DMS79 (cell line): Measurements from ENCODE around the gene CPT1A.

Source experiments
- DNase-seq: peaks from one replicate; lab custom pipeline; 2025; lab: John Stamatoyannopoulos, UW

Gene CPT1A

DNA sequence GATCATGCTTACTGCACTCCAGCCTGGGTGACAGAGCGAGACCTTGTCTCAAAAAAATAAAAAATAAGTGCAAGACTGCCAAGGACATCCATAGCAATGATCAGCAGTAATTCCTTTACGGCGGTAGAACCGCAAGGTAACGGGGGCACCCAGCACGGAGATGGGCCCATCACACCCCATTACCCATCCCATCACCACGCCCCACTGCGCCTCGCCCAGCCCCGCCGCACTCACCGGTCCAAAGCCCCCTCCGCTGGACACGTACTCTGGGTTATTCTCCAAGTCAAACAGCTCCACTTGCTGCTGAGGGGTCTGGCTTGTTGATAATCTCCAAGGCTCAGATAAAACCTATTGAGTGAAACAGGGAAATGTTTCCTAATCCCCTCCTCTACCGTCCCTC lies 81.7 kb downstream of the CPT1A start:
- no peak for DNase-seq

DNA sequence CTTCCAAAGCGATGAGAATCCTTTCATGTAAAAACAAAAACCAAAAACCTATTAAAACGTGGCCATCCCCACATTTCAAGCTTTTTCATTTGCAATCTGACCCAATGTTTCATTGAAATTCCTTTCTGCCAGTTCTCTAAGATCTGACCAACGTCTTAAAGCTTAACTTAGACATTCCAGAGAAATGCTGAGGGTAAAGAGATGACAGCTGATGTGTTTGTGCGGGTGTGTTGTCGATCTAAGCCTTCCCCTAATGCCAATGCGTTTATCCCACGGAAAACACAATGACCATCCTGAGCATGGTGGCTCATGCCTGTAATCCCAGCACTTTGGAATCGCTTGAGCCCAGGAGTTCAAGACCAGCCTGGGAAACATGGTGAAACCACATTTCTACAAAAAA lies 84.0 kb downstream of the CPT1A start:
- no peak for DNase-seq

DNA sequence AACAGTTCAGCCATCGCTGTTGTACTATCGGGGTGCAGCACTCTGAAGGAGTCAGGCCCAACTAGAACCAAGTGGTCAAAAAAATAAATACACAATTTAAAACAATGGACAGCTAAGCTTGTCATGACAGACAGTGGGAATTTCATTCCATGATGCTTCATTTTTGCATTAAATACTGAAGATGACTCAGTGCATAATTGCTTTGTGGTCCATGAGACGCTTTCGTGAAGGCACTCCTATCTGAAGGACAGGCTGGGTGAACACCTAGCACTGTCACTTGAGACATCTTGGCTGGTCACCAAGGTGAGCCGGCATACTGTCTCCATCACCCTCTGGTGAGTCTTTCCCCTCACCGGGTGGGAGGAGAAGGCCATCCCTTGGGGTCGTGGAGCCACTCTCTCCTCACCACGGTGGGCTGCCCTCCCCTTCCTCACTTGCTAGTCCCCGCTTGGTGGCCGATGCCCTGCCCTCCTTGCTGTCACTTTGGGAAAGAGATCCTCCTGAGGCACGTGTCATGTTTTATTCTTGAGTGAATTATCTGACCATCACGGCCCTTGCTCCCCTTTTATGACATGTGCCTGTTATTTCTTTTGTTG lies 85.4 kb downstream of the CPT1A start:
- DNase-seq, result no peak

DNA sequence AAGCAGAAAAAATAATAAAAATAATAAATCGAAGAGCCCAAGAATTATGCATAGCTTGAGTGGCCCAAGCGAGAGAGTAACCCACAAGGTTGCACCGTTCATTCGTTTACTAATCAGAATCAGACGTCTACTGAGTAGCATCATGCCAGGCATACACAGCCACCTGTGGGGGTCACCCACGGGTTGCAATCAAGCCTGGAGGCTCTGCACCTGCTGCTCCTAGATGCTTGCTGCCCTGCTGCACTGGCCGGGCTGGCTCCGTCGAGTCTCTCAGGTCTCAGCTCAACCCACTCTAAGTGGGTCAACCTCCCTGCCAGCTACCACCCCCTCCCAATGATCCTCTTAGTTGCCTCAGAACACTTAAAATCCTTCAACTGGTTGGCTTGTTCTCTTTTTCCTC lies 88.4 kb downstream of the CPT1A start:
- DNase-seq, result peak; percentile 21

DNA sequence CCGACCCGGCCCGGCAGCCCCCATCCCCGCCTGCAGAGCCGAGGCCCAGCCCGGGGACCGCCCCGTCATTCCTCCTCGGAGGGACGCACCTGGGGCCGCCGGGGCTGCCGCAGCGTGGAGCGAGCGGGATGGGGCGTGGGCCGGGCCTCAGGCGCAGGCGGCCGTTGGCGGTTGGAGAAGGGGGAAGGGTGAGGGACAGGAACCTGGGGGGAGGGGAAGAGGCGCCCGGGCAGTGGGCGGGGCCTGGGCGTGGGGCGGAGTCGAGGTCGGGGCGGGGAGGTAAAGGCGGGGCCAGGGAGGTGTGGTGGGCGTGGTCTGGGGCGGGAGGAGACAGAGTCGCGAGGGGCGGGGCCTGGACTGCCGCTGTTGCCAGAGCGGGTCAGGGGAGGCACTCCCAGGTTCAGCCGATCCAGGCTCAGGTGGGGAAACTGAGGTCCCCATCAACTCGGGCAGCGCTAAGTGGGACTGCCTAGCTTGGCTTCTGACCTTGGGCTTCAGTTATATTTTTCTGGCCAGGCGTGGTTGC lies 90.3 kb downstream of the CPT1A start, which contains the start of gene TESMIN:
Gene TESMIN, minus strand, starts transcription at position 190 of the 526 bp plus-strand sequence. CDS start 860 bp downstream, outside the sequence.
- DNase-seq, result no peak

DNA sequence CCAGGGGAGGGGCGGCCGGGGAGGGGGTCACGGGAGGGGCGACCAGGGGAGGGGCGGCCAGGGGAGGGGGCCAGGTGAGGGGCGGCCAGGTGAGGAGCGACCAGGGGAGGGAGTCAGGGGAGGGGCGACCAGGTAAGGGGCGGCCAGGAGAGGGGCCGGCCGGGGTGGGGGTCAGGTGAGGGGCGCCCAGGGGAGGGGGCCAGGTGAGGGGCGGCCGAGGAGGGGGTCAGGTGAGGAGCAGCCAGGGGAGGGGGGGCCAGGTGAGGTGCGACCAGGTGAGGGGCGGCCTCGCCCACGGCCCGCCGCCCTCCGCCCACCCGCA lies 90.8 kb downstream of the CPT1A start:
- no peak for DNase-seq

DNA sequence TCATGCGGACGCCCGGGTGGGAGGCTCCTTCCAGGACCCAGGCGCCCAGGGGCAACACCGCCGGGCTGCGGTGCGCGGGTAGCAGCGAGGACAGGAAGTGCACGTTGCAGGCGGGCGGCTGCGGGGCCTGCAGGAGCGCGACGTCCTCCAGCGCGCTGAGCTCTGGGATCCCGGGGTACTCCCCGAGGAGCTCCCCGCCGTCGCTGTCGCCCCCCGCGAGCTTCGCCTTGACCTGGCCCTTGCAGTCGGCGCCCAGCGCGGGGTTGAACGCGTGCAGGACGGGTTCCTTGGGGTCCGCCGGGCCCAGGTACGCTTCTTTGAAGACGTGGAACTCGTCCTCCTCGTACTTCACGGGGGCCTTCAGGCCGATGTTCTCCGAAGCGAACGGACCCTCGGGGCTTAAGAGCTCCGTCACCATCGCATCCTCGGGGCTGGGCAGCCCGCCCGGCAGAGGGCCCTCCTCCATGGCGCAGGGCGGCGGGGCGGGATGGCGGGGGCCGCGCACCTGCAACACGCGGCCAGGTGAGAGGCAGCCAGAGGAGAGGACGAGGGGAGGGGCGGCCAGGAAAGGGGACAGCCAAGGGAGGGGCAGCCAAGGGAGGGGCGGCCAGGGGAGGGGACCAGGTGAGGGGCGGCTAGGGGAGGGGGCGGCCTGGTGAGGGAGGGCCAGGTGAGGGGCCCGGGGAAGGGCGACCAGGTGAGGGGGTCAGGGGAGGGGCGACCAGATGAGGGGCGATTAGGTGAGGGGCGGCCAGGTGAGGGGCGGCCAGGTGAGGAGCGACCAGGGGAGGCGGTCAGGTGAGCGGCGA lies 91.3 kb downstream of the CPT1A start:
- DNase-seq, result no peak

DNA sequence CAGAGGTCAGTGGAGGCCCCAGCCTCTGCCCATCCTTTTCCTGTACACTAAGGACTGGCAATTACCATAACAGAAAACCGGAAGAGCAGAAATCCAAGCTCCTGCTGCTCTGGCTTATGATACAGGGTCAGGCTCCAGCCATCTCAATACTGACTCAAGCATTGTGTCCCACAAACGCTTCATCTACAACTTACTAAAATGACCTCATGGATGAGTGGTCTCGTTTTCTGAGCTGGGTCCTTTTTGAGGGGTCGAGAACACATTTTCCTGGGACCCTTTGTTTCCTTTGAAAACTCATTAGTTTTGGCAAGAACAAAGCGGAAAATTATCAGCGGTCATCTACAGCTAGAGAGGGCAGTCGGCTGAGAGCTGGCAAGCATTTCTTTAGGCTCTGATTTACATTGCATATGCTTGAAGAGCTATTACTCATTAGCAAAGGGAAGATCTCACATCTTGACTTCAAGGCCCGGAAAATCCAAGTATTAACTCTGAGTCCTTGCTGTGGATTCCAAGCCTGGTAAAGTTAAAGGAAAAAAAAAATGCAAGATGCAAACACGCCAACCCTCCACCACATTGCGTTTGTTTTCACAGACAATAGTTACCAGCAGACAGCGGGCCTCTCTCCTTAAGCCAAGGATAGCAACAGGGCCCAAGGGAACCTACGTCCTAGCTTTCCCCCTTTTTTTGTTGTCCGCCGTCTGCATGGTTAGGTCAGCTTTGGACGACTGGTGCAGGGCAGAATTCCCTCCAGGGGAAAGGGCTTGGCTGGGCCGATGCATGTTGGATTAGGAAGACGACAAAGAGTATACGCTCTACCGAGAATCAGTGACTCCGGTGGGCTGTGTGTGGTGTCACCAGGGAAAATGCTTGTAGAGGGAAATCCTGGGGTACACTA lies 92.2 kb downstream of the CPT1A start:
- DNase-seq, result no peak

DNA sequence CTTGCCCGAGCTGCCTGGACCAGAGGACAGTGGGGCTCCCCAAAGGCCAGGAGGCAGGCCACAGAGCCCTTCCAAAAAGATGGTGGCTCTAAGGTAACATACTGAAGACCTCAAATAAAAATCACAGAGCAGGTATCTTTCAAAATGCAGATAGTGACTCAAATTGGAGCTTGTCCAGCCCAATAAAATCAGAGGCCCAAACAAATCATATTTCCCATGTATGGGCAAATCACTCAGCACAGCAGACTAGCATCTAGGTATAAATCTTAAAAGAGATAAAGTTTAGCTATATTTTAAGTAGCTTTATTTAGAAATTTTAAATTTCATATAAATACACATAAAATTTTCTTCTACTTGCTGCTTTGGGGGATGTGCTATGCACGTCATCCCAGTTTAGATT lies 93.7 kb downstream of the CPT1A start:
- no peak for DNase-seq

DNA sequence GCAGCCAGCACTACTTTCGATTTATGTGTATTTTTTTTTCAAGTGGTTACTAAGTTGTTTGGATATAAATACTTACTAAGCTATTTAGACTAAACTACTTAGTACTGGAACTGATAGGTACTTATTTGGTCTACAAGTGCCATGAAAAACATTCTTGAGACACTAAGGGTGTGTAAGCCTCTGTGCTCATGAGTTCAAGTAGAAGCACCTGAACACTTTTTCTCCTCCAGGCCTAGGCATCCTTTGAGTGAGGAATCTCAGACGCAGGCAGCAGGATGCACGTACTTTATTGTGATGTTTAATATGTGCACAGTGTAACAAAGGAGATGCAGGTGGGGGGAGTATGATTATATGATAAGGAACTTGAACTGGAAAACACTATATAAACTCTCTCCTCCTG lies 98.2 kb downstream of the CPT1A start:
- peak; percentile 93 for DNase-seq

DNA sequence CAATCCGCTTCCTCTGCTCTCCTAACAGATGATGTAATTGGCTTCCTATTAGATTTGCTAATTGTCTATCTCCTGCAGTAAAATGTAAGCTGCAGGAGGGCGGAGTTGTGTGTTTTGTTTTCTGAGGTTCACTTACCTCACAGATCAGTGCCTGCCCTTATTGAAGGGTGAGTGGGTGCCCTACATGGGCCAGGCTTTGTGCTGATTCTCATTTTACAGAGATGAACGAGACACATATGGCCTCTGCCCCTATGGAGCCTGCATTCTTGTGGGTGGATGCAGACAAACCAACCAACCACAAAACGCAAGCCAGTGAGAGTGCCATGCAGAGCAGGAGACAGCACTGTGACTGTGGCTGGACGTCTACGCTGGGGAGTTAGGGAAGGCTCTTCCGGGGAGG lies 100.3 kb downstream of the CPT1A start:
- DNase-seq, result no peak

DNA sequence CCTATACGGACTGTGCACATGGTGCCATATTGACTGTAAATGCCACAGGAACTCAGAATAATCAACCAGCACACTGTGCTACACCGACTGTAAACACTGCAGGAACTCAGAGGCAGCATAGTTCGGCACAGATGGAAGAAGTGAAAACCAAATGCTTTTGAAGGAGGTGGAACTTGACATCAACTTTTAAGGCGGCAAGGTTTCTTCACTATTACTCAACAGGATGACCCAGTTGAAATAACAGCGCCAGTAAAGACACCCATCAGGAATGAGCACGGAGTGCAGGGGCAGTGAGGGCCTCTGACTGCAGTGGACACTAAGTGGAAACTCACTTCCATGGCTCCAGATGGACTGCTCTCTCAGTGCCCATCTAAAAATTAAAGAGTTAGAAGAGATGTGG lies 106.1 kb downstream of the CPT1A start:
- no peak for DNase-seq

DNA sequence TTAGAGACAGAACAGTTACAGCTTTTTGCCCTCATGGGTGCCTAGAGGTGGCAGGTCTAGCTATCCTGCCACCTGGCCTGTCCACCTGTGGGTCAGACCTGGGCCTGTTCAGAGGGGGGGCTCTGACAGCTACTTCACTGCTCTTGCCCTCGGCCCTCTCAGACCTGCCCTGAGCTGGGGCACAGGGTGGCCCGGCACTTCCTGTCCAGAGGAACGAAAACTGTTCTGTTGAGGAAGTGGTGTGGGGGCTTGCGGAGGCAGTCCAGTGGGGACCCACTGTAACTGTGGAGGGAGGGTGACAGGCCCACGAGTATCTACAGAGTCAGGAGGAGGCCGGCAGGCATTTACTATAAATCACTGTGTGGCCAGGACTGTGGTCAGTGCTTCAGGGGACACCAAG lies 106.6 kb downstream of the CPT1A start:
- no peak for DNase-seq

DNA sequence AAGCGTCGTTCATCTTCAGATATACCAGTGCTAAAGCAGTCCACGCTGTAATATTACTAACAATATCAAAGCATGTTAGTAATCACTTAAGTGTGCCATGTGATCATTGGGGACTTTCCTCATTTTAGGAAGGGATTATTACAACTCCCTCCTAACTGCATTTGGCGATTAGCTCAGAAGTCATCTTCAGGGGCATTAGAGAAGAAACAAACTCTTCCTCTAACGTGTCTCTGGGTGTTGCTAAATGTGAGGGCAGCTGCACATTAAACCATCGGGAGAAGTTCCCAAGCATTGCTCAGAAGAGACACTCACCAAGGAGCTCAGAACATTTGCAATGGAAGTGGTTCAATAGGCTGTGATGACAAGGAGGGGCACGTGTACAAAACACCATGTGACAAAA lies 107.6 kb downstream of the CPT1A start:
- DNase-seq, result no peak

DNA sequence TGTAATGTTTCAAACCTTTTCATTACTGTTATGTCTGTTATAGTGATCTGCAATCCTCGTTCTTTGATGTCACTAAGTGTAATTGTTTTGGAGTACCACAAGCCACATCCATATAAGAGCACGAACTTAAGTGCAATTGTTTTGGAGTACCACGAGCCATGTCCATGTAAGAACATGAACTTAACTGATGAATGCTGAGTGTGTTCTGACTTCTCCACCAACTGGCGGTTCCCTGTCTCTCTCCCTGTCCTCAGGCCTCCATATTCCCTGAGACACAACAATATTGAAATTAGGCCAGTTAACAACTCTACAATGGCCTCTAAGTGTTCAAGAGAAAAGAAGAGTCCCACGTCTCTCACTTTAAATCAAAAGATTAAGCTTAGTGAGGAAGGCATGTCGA lies 113.9 kb downstream of the CPT1A start:
- DNase-seq, result no peak

DNA sequence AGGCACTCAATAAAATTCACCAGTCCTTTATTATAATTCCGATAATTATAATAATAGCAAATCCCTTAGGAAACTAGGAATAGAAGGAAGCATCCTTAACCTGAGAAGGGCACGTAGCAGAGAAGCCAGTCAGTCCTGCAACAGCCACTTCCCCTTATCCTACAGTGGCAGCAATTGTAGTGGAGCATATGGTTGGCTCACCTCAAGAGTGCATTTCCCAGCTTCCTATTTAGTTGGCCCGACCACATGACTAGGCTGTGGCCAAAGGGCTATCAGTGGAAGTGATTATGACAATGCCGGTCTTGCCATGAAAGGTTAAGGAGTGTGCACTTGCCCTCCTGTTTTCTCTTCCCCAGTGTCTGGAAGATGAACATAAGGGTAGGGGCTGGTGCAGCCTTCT lies 117.4 kb downstream of the CPT1A start:
- DNase-seq, result no peak

DNA sequence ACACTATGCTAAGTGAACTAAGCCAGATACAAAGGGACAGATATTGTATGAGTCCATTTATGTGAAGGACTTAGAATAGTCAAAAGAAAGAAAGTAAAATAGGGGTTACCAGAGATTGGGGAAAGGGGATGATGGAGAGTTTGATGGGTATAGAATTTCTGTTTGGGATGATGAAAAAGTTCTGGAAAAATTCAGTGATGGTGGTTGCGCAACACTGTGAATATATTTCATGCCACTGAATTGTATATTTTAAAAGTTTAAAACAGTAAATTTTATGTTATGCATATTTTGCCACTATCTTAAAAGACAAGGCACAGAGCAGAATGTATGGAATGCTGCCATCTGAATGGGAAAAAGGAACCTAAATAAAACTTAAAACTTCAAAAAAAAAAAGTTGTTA lies 119.6 kb downstream of the CPT1A start:
- no peak for DNase-seq

DNA sequence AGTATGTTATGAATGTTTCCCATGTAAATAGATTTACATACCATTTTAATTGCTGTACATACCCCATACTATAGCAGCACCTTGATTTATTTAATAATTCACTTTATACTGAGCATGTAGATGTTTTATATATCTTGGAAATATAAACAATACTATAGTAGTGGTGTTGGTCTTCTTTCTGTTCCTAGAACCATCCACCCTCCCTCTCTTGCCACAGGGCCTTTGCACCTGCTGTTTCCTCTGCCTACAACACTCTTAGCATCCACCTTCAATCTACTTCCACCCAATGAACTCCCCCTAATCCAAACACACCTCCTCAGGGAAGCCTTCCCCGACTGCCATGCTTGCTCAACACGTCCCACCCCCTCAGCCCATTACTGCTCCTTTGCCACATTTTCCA lies 120.6 kb downstream of the CPT1A start:
- DNase-seq, result no peak

DNA sequence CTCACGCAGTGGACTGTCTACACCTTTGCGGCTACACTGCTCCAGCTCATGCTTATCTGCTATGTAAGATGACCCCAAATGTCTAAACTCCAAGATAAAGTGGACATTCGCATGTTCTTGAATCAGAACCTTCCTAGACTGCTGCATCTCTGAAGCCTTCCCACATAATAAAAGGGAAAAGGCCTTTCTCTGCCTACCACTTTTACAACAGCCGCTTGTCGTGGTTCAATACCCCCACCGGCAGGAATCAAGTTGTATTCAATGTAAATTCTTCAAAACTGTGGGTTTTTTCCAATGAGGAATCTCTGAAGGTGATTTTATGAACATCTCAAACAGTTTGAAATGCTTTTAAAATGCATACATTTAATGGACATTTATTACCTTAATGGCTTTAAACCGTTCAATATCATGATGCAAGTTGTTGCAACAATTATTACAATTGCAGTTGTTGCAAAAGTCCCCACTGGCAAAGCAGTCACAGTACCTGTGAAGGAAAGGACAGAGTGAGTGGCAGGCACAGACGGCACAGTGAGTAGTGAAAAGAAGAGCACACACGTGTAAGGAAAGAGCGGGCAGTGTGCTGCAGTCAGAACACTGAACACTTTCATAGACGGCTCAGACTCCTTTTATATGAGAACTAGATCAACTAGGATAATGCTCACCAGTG lies 126.1 kb downstream of the CPT1A start:
- no peak for DNase-seq

DNA sequence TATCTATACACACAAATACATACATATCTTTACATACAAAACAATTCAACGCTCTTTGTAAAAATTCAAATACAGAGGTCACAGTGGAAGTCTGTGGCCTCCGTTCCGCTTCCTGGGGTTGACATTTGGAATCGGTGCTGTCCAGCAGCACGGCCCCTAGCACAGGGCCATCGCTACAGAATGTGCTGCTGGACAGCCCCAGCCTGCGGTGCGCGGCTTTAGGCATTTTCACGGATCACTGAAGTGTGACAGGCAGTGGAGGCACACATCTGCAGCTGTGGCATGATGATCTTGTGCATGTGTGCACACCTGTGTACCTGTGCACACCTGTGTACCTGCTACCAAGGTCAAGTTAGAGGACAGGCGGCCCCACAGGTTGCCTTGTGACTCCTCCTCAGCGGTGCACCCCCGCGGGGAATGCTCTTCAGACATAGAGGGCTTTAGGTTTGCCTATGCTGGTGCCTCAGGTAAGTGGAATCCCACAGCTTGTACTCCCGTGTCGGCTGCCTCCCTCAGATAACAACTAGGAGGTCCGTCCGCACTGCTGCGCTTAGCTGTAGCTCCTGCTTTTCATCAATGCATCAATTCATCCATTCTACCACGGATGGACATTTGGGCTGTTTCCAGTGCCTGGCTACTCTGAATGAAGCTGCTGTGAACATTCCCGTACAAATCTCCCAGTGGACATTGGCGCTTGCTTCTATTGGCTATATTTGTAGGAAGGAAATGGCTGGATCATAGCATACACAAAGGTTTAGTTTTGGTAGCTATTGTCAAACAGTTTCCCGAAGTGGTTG lies 127.5 kb downstream of the CPT1A start:
- no peak for DNase-seq

DNA sequence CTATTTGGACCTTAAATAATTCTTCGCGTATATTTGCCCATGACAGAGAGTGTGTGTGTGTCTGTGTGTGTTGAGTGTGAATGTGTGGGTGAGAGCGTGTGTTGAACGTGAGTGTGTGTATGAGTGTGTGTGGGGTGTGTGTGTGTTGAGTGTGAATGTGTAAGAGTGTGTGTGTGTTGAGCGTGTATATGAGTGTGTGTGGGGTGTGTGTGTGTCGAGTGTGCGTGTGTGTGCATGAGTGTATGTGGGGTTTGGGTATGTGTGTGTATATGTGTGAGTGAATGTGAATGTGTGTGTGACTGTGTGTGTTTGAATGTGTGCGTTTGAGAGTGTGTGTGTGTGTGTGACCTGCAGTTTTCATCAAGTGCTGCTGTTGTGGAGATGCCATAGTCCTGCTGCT lies 130.6 kb downstream of the CPT1A start:
- no peak for DNase-seq
